Body of pancreas (tissue), 4 donors: Measurements from ENCODE around the gene MYO10. TPM values are rescaled to one million over a fixed set of nuclear protein-coding genes. Genes with fewer than 3 reads are reported as not detected.

Experiments
- ATAC-seq: fragments of 150-250 bp; one replicate; pipeline ENCODE4 v1.9.1; 2016
- DNase-seq, 4 donors: peaks; one replicate each; pipeline ENCODE4 v3.0.0-alpha.2; 2019
- H3K27ac ChIP-seq, 4 donors: fragments of 200-600 bp; sonication (generic); 1 replicate in 3 of 4; 2 replicates in 1 of 4; pipeline versions ENCODE4 v1.5.1 to v1.6.1; 2016 to 2019; ENCODE audit warnings: mild to moderate bottlenecking in 1 of 4, mixed read lengths in 1 of 4, moderate library complexity in 1 of 4
- H3K27me3 ChIP-seq, 2 donors: fragments of 200-600 bp; sonication (generic); one replicate each; pipeline ENCODE4 v1.6.0; 2016; ENCODE audit warnings: mild to moderate bottlenecking in 1 of 2
- H3K36me3 ChIP-seq, 2 donors: fragments of 200-600 bp; sonication (generic); replicated peaks in 1 of 2; 2 replicates each; pipeline ENCODE4 v1.5.1; 2016; ENCODE audit warnings: low read depth in 2 of 2; ENCODE audit not compliant: insufficient read depth in 1 of 2
- H3K4me1 ChIP-seq: fragments of 200-600 bp; sonication (generic); one replicate; pipeline ENCODE4 v1.6.0; 2016
- H3K4me3 ChIP-seq, 2 donors: fragments of 200-600 bp; sonication (generic); 1 replicate in 1 of 2; 2 replicates in 1 of 2; pipeline ENCODE4 v1.5.1; 2016 to 2019
- H3K9me3 ChIP-seq, 3 donors: fragments of 200-600 bp; sonication (generic); 1 replicate in 2 of 3; 2 replicates in 1 of 3; pipeline ENCODE4 v1.5.1; 2016
- CTCF ChIP-seq, 7 experiments: fragments of 450-650 bp in 4 of 7; fragments of 200-600 bp in 3 of 7; sonication (generic) in 3 of 7; IDR thresholded peaks; one replicate each; pipeline ENCODE4 v1.5.1; 2016 to 2019; ENCODE audit warnings: antibody characterized with exemption in 7 of 7
- POLR2A ChIP-seq, 3 donors: fragments of 450-650 bp; IDR thresholded peaks; one replicate each; pipeline ENCODE4 v1.6.1; 2016; ENCODE audit warnings: antibody characterized with exemption in 3 of 3, mild to moderate bottlenecking in 2 of 3
- WGBS, 2 donors: methylation state at CpG; one replicate each; pipeline ENCODE4 v1.1.5; 2017; 5-methylcytosine and 5-hydroxymethylcytosine counted together
- intact Hi-C: fragments of 100-400 bp; cut with DNase I; formaldehyde crosslinking; loops from one replicate; pipeline ENCODE4 v1.15.1; 2023
- total RNA-seq, 2 donors: library from RNA; depleted of rRNA; stranded (reverse); fragments of >200 nt; gene quantifications; one replicate each; pipeline ENCODE4 v1.1.0, GENCODE V29; 2016

Gene MYO10
- total RNA-seq, 2 donors from 2014 or later: 35.8 to 162 TPM

DNA sequence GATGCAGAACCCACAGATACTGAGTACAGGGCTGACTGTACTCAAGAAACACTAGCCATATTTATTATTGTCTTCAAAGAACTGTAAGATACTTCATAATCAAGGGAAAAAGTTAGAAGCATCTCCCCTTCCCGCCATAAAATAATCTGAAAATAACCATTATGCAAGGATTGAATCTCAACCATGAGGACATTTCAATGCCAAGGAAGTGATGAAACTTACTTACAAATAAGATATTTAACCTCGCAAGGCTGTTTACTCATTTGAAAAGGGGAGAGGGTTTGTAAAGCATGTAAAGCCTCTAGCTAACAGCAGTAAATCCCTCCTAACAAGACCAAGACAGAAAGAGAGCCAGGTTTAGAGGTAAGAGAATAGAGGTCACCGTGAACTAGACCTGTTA, 6.3 kb downstream of the MYO10 start:
- Histone ChIP-seq H3K36me3 (no peaks in the 10 kb centered on the region), H3K27ac (peak overlapping the region in 3 of 4 donors; percentile 39 to 99 (median 57)), H3K27me3 (no peaks in the 10 kb centered on the region), H3K4me3 (no peak overlapping the region), H3K9me3 (no peaks in the 10 kb centered on the region), H3K4me1 (peaks cover 48% of the 10 kb centered on the region)
- intact Hi-C loops: loop anchor here (10.0 kb wide), 1 partner anchor 135 kb away; no protein-coding TSS in a partner anchor
- TF ChIP-seq CTCF (IDR thresholded peaks at IDR 0.05) (no peak), POLR2A (IDR thresholded peaks at IDR 0.05) (no peak)
- no peak for DNase-seq
- 47 to 56% methylated on average over 3 of the region's 3 CpGs for WGBS, 2 donors
- no peak for ATAC-seq

- Histone ChIP-seq H3K36me3 (no peaks in the 10 kb centered on the region), H3K4me1 (peaks cover 49% of the 10 kb centered on the region), H3K9me3 (no peaks in the 10 kb centered on the region), H3K27me3 (no peaks in the 10 kb centered on the region), H3K4me3 (no peak overlapping the region), H3K27ac (no peak overlapping the region)
- intact Hi-C loops: loop anchor here (10.0 kb wide), 1 partner anchor 135 kb away; no protein-coding TSS in a partner anchor
- TF ChIP-seq CTCF (IDR thresholded peaks at IDR 0.05) (no peak), POLR2A (IDR thresholded peaks at IDR 0.05) (no peak)
- ATAC-seq: no peak
- no peak for DNase-seq
- WGBS, 2 donors: 82 to 91% methylated on average over 2 of the region's 2 CpGs
Observed at GRCh38 chr5:16929347-16929746, 6.7 kb downstream of the MYO10 start.

- Histone ChIP-seq H3K27me3 (no peaks in the 10 kb centered on the region), H3K9me3 (no peaks in the 10 kb centered on the region), H3K4me3 (no peak overlapping the region), H3K36me3 (no peaks in the 10 kb centered on the region), H3K27ac (no peak overlapping the region), H3K4me1 (peaks cover 57% of the 10 kb centered on the region)
- ATAC-seq (no peak), DNase-seq (no peak)
- 82 to 86% methylated on average over 8 of the region's 8 CpGs for whole genome bisulfite sequencing, 2 donors
- intact Hi-C loops: loop anchor here (10.0 kb wide), 1 partner anchor 133 kb away; no protein-coding TSS in a partner anchor
- TF ChIP-seq POLR2A (IDR thresholded peaks at IDR 0.05) (no peak), CTCF (IDR thresholded peaks at IDR 0.05) (no peak)
Observed at GRCh38 chr5:16927613-16928012, 8.5 kb downstream of the MYO10 start.

- TF ChIP-seq POLR2A (IDR thresholded peaks at IDR 0.05) (no peak), CTCF (IDR thresholded peaks at IDR 0.05) (no peak)
- DNase-seq (no peak), ATAC-seq (no peak)
- H3K4me1 ChIP-seq: peaks cover 57% of the 10 kb centered on the region
- no peak overlapping the region for H3K4me3 ChIP-seq
- intact Hi-C loops: loop anchor here (10.0 kb wide), 1 partner anchor 132 kb away; no protein-coding TSS in a partner anchor
- H3K27ac ChIP-seq: no peak overlapping the region
- WGBS, 2 donors: 44 to 68% methylated on average over 8 of the region's 8 CpGs
- no peaks in the 10 kb centered on the region for H3K27me3 ChIP-seq
- H3K9me3 ChIP-seq: no peaks in the 10 kb centered on the region
- H3K36me3 ChIP-seq: no peaks in the 10 kb centered on the region
Observed at GRCh38 chr5:16926417-16926816, 9.7 kb downstream of the MYO10 start.

DNA sequence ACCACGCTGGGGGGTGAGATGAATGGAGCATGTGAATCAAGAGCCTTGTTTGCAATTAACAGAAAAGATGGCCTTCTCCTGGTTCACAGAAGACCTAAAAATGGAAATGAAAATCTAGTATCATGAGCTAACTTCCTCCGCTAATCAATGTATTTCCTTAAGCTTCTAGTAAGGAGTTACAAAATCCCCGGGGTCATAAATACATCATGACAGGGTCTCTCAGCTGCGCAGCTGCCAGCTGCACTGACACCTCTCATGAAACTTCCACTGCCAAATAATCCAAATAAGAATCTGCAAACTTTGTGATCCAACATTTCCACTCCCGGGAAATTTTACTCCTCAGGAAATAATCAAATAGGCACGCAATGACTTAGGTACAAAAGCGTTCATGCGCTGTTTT, 11.9 kb downstream of the MYO10 start:
- Histone ChIP-seq H3K27me3 (no peaks in the 10 kb centered on the region), H3K4me3 (no peak overlapping the region), H3K9me3 (no peaks in the 10 kb centered on the region), H3K27ac (peak overlapping the region in 1 of 4 donors; percentile 24), H3K4me1 (peaks cover 60% of the 10 kb centered on the region), H3K36me3 (no peaks in the 10 kb centered on the region)
- ATAC-seq (no peak), DNase-seq (no peak)
- intact Hi-C loops: loop anchor here (10.0 kb wide), 1 partner anchor 129 kb away; no protein-coding TSS in a partner anchor
- TF ChIP-seq POLR2A (IDR thresholded peaks at IDR 0.05) (no peak), CTCF (IDR thresholded peaks at IDR 0.05) (no peak)
- 80% methylated on average over 8 of the region's 8 CpGs for WGBS, 2 donors
